Fibroblast of skin of back (primary cell): Measurements from ENCODE around the gene FADS2.

Source experiments
- DNase-seq: peaks from one replicate; pipeline ENCODE4 v3.0.0-alpha.2; 2013

The FADS2 gene

GRCh38 chr11:61889831-61890230 is 61.7 kb downstream of the FADS2 start:
- DNase-seq = no peak

GRCh38 chr11:61890529-61891330 is 62.6 kb downstream of the FADS2 start:
- peak; percentile 91 for DNase-seq

- peak; percentile 86 for DNase-seq
These were observed 63.4 kb downstream of the FADS2 start, which contains the start of gene FADS3 for GRCh38 chr11:61891331-61892084. FADS3 (minus strand) TSS chr11:61891545; CDS start chr11:61891381, 164 bp downstream.

GRCh38 chr11:61892085-61892370 is 63.9 kb downstream of the FADS2 start:
- no peak for DNase-seq

- DNase-seq = peak; percentile 89
These were observed 65.9 kb downstream of the FADS2 start for GRCh38 chr11:61893981-61894380.

- DNase-seq = no peak
These were observed 67.1 kb downstream of the FADS2 start for GRCh38 chr11:61895046-61895717.

GRCh38 chr11:61895718-61896059 is 67.6 kb downstream of the FADS2 start:
- no peak for DNase-seq

- DNase-seq = no peak
These were observed 68.7 kb downstream of the FADS2 start for GRCh38 chr11:61896665-61897386.

GRCh38 chr11:61897387-61898246 is 69.5 kb downstream of the FADS2 start:
- DNase-seq = peak; percentile 61

- DNase-seq = no peak
These were observed 70.1 kb downstream of the FADS2 start for GRCh38 chr11:61898247-61898582.

- peak; percentile 59 for DNase-seq
These were observed 71.2 kb downstream of the FADS2 start for GRCh38 chr11:61899146-61899841.

GRCh38 chr11:61900251-61900650 is 72.2 kb downstream of the FADS2 start:
- no peak for DNase-seq

- DNase-seq = no peak
These were observed 73.3 kb downstream of the FADS2 start for GRCh38 chr11:61901397-61901796.

- no peak for DNase-seq
These were observed 74.2 kb downstream of the FADS2 start for GRCh38 chr11:61902313-61902712.

- no peak for DNase-seq
These were observed 75.7 kb downstream of the FADS2 start for GRCh38 chr11:61903845-61904244.

GRCh38 chr11:61904539-61905048 is 76.5 kb downstream of the FADS2 start:
- no peak for DNase-seq

GRCh38 chr11:61905067-61905696 is 77.1 kb downstream of the FADS2 start:
- DNase-seq = no peak

- no peak for DNase-seq
These were observed 77.9 kb downstream of the FADS2 start for GRCh38 chr11:61905801-61906521.

- no peak for DNase-seq
These were observed 78.4 kb downstream of the FADS2 start for GRCh38 chr11:61906522-61906909.

GRCh38 chr11:61907282-61907681 is 79.2 kb downstream of the FADS2 start:
- no peak for DNase-seq
